Measurements from ENCODE around the gene AGAP1. TPM values are rescaled to one million over a fixed set of nuclear protein-coding genes. Genes with fewer than 3 reads are reported as not detected.
A peak's percentile ranks its signal among the peaks of the same experiment; 100 is the strongest.

The AGAP1 gene
- total RNA-seq, 1 donor from 2014 or later, result 33.4 TPM

GRCh38 chr2:236070236-236070635 is 576.4 kb downstream of the AGAP1 start:
- Histone ChIP-seq H3K4me1 (no peaks in the 10 kb centered on the region), H3K9me3 (no peaks in the 10 kb centered on the region), H3K4me3 (no peak overlapping the region), H3K27ac (no peak overlapping the region), H3K36me3 (no peaks in the 10 kb centered on the region), H3K27me3 (no peaks in the 10 kb centered on the region)
- ATAC-seq (no peak), DNase-seq (no peak)
- intact Hi-C loops (cut with DNase I), result no loop called here
- TF ChIP-seq, protein P1, sequence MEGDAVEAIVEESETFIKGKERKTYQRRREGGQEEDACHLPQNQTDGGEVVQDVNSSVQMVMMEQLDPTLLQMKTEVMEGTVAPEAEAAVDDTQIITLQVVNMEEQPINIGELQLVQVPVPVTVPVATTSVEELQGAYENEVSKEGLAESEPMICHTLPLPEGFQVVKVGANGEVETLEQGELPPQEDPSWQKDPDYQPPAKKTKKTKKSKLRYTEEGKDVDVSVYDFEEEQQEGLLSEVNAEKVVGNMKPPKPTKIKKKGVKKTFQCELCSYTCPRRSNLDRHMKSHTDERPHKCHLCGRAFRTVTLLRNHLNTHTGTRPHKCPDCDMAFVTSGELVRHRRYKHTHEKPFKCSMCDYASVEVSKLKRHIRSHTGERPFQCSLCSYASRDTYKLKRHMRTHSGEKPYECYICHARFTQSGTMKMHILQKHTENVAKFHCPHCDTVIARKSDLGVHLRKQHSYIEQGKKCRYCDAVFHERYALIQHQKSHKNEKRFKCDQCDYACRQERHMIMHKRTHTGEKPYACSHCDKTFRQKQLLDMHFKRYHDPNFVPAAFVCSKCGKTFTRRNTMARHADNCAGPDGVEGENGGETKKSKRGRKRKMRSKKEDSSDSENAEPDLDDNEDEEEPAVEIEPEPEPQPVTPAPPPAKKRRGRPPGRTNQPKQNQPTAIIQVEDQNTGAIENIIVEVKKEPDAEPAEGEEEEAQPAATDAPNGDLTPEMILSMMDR (IDR thresholded peaks at IDR 0.05), result no peak

GRCh38 chr2:236073246-236073645 is 579.4 kb downstream of the AGAP1 start:
- TF ChIP-seq, protein P1 (IDR thresholded peaks at IDR 0.05), result no peak
- H3K9me3 ChIP-seq, result no peaks in the 10 kb centered on the region
- H3K27ac ChIP-seq, result no peak overlapping the region
- no peaks in the 10 kb centered on the region for H3K36me3 ChIP-seq
- DNase-seq (no peak), ATAC-seq (no peak)
- no peak overlapping the region for H3K4me3 ChIP-seq
- H3K27me3 ChIP-seq, result no peaks in the 10 kb centered on the region
- H3K4me1 ChIP-seq, result no peaks in the 10 kb centered on the region
- intact Hi-C loops (cut with DNase I), result no loop called here

GRCh38 chr2:236073867-236074655 is 580.2 kb downstream of the AGAP1 start:
- no peaks in the 10 kb centered on the region for H3K9me3 ChIP-seq
- H3K27ac ChIP-seq, result no peak overlapping the region
- H3K27me3 ChIP-seq, result no peaks in the 10 kb centered on the region
- intact Hi-C loops (cut with DNase I), result no loop called here
- H3K36me3 ChIP-seq, result no peaks in the 10 kb centered on the region
- TF ChIP-seq, protein P1 (IDR thresholded peaks at IDR 0.05), result no peak
- H3K4me3 ChIP-seq, result no peak overlapping the region
- DNase-seq (no peak), ATAC-seq (no peak)
- H3K4me1 ChIP-seq, result no peaks in the 10 kb centered on the region

DNA sequence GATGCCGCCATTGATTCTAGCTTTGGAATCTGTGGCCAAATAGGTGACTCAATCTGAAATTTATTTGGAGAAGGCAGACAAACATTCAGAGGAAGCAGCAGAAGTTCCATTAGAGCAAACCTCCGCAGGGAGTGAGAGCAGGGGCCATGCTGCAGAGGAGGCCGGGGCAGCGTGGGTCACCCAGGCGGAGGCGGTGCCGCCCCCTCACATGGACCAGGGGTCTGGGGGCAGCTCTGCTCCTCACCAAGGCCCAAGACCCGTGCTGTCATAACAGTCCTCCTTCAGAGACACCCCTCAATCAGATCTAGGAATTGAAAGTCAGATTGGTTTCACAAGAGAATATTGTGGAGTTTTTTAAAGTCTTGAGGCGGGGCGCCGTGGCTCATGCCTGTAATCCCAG is 582.0 kb downstream of the AGAP1 start:
- TF ChIP-seq, protein P1 (IDR thresholded peaks at IDR 0.05), result no peak

DNA sequence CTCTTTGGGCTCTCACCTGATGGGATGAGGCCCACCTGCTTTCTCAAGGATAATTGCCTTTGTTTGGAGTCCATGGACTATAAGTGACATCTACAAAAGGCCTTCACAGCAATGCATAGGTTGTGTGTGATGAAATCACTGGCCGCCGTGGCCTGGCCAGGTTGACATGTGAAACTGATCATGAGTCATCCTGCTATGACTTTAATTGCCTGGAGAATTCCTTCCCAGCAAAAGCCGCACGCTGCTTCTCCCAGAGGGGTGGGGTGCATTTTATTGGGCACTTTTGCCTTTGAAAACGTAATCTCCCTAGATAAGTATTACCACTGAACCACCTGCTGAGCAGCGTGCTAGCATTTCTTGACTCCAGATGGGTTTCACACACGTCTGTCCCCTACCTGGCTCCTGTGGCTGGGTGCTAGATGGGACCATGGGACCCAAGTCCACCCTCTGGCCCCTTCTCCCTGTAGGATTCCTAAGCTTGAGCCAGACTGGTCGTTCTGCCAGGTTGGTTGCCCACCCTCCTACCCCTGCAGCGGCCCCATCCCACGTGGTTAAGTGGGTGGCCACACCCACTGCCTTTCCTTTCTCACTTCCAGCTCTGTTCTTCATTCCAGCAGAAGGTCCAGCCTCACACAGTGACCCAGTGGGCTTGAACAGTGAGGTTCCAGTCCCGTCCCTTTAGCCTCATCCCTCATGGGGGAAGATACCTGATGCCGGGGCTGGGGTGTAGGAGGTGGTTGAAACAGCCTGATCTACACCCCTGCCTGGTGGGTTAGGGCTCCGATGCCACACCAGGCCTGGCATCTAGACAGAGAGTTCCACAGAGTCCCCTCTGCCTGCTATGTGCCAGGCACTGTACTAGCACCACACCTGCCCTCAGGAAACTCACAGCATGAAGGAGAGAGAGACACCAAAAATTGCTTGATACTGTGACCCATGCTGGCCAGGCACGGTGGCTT is 584.7 kb downstream of the AGAP1 start:
- H3K36me3 ChIP-seq, result no peaks in the 10 kb centered on the region
- no peaks in the 10 kb centered on the region for H3K27me3 ChIP-seq
- no peak overlapping the region for H3K27ac ChIP-seq
- no peaks in the 10 kb centered on the region for H3K4me1 ChIP-seq
- H3K4me3 ChIP-seq, result no peak overlapping the region
- intact Hi-C loops (cut with DNase I), result no loop called here
- TF ChIP-seq, protein P1 (IDR thresholded peaks at IDR 0.05), result no peak
- ATAC-seq (no peak), DNase-seq (peak; percentile 48)
- no peaks in the 10 kb centered on the region for H3K9me3 ChIP-seq

More for the DNA sequence above, 582.0 kb downstream of the AGAP1 start:
- DNase-seq (peak; percentile 17), ATAC-seq (no peak)
- Histone ChIP-seq H3K27me3 (no peaks in the 10 kb centered on the region), H3K9me3 (no peaks in the 10 kb centered on the region), H3K4me1 (no peaks in the 10 kb centered on the region), H3K27ac (no peak overlapping the region), H3K4me3 (no peak overlapping the region), H3K36me3 (no peaks in the 10 kb centered on the region)
- intact Hi-C loops (cut with DNase I), result no loop called here
